T-helper 22 cell (primary cell): ENCODE data around the gene MAP3K20.
"Not testable (repeated sequence)": the region's sequence is repeated elsewhere in the genome, so short reads cannot be mapped to it uniquely, and the experiment has no call there.

Experiments
- DNase-seq: peaks from one replicate; pipeline ENCODE4 v3.0.0-alpha.2; 2020; ENCODE audit warnings: low read depth

MAP3K20 gene

GRCh38 chr2:173087793-173088496 is 12.3 kb downstream of the MAP3K20 start:
- no peak for DNase-seq

- DNase-seq: no peak
Observed at GRCh38 chr2:173090276-173090877, 14.7 kb downstream of the MAP3K20 start.

DNA sequence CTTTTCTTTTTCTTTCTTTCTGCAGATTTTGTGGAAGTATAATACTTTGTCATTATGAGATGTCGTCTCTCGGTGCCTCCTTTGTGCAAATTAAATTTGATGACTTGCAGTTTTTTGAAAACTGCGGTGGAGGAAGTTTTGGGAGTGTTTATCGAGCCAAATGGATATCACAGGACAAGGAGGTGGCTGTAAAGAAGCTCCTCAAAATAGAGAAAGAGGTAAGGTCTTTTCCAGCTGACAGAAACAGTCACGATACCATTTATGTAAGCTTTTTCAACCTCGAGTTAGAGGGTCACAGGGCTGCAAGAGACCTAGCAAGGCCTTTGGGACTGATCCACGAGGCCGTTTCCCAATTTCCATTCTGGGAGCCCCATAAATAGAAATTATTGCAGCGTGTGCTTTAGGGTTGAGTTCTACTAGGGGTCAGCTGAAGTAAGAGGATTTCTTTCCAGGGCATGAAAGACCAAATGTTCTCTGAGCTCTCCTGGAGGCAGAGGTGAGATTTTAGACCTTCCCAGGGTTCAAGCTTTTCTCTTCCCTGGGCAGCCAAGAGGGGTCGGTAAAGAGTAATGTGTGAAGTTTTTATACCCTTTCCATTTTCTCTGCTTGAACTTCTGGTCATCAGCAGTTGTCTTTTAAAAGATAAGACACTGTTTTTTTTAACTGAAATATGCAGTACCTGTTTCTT is 15.5 kb downstream of the MAP3K20 start:
- DNase-seq: no peak

GRCh38 chr2:173091910-173092309 is 16.3 kb downstream of the MAP3K20 start:
- DNase-seq: no peak

GRCh38 chr2:173092844-173093402 is 17.3 kb downstream of the MAP3K20 start:
- no peak for DNase-seq

GRCh38 chr2:173093617-173094016 is 18.0 kb downstream of the MAP3K20 start:
- DNase-seq: not testable (repeated sequence)

GRCh38 chr2:173094731-173095130 is 19.1 kb downstream of the MAP3K20 start:
- DNase-seq: no peak

- no peak for DNase-seq
Observed at GRCh38 chr2:173095356-173095755, 19.7 kb downstream of the MAP3K20 start.

DNA sequence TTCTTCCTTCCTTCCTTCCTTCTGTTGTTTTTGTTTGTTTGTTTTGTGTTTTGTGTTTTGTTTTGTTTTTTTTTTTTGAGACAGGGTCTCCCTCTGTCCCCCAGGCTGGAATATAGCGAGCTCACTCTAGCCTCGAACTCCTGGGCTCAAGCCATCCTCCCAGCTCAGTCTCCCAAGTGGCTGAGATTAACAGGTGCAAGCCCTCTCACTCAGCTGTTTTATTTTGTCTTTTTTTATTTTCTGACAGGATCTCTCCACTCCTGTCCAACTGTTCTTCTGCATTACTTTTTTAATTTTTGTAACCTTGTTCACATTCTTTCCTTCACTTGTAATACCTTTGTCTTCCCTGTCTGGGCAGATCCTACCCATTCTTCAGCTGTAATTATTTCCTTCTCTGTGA is 23.6 kb downstream of the MAP3K20 start:
- no peak for DNase-seq

DNA sequence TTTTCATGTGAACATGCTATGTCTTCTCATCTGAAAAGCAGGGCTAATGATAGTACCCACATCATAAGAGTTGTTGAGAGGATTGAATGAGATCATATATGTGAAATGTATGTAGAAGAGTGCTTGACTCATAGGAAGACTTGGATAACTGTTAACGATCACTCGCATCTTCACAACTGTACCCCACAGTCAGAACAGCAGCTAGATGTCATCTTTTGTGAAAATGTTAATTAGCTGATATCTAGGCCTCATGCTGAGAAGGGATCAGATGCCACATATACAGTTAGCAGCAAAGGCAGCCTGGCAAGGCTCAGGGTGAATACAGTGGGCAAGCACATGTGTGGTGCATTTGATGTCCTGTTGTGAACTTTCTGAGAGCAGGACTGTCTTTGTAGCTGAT is 24.2 kb downstream of the MAP3K20 start:
- DNase-seq: no peak

- no peak for DNase-seq
Observed at GRCh38 chr2:173101687-173102086, 26.0 kb downstream of the MAP3K20 start.

- DNase-seq: no peak
Observed at GRCh38 chr2:173104156-173104555, 28.5 kb downstream of the MAP3K20 start.

GRCh38 chr2:173106959-173107628 is 31.4 kb downstream of the MAP3K20 start:
- DNase-seq: no peak

DNA sequence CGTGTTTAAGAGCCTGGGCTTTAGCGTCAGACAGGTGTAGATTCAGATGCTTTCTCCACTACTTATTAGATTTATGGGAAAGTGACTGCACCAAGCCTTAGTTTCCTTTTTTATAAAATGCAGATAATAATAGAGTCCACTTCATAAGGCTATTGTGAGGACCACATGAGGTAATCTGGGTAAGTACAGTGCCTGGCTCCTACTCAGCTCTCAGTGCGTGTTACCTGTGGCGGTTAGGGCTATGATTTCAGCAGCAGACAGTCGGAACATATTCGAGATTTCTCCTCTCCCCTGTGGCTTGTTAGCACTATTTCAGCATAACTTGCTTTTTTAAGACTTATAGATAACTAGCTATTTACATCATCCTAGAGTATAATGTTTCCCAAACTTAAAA is 32.0 kb downstream of the MAP3K20 start:
- no peak for DNase-seq

- no peak for DNase-seq
Observed at GRCh38 chr2:173109253-173110188, 33.9 kb downstream of the MAP3K20 start.

GRCh38 chr2:173117678-173118077 is 42.0 kb downstream of the MAP3K20 start:
- DNase-seq: no peak

- DNase-seq: no peak
Observed at GRCh38 chr2:173118395-173118794, 42.7 kb downstream of the MAP3K20 start.

- DNase-seq: no peak
Observed at GRCh38 chr2:173119069-173119807, 43.6 kb downstream of the MAP3K20 start.

DNA sequence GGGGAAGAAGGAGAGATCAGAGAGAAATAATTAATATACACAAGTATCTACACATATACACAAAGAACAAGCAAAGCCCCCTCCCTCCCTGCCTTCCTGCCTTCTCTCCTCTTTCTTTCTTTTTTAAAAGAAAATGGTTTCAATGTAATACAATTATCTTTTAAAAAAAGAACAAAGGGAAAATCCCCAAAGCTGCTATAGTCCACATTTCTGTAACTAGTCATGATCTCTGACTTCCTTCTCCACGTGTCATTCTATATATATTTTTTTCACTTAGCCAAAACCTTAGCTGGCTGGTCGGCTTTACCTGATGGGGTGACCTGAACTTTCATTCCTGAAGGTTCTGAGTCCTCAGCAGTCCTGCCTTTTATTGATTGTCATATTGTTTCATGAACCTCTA is 44.3 kb downstream of the MAP3K20 start:
- no peak for DNase-seq

DNA sequence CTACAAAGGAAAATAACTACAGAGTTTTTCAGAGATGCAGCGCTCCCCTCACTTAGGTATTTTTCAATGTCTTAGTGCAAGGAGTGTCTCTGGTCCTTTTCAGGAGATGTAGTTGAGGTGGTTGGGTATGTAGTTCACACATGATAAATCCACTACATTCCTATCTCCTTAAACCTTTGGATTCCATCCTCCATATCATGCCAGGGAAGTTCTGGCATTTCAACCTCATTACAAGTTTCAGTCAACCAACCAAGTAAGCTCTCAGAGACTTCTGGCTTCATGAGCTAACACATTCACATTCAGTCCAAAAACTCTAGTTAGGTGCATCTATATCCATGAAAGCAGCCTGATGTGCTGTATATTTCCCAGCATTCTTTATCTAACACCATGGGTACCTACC is 47.3 kb downstream of the MAP3K20 start:
- DNase-seq: no peak

- no peak for DNase-seq
Observed at GRCh38 chr2:173124441-173124840, 48.8 kb downstream of the MAP3K20 start.
